ENCODE data around the gene BTBD16. TPM values are rescaled to one million over a fixed set of nuclear protein-coding genes. Genes with fewer than 3 reads are reported as not detected.

BTBD16 gene
- total RNA-seq, 1 donor from 2014 or later = not detected

- no peak for TF ChIP-seq CTCF (conservative IDR thresholded peaks at IDR 0.05)
- no peak overlapping the region for H3K4me3 Mint-ChIP-seq
- H3K4me1 Mint-ChIP-seq = peaks cover 12% of the 10 kb centered on the region
- peaks cover 9% of the 10 kb centered on the region for H3K36me3 Mint-ChIP-seq (ENCODE audit: low read depth)
- no peaks in the 10 kb centered on the region for H3K9me3 Mint-ChIP-seq
- H3K27me3 Mint-ChIP-seq (ENCODE audit: low read depth) = no peaks in the 10 kb centered on the region
- no peak overlapping the region for H3K27ac Mint-ChIP-seq (ENCODE audit: unreplicated experiment)
- DNase-seq (ENCODE audit: low read depth, low spot score) = no peak
These were observed 41.4 kb upstream of the BTBD16 start for GRCh38 chr10:122229666-122230065.

GRCh38 chr10:122230222-122230621 is 40.9 kb upstream of the BTBD16 start:
- Mint-ChIP-seq H3K27me3 (ENCODE audit: low read depth) (no peaks in the 10 kb centered on the region), H3K4me1 (peaks cover 13% of the 10 kb centered on the region), H3K9me3 (no peaks in the 10 kb centered on the region), H3K36me3 (ENCODE audit: low read depth) (peaks cover 7% of the 10 kb centered on the region), H3K27ac (ENCODE audit: unreplicated experiment) (no peak overlapping the region), H3K4me3 (no peak overlapping the region)
- no peak for DNase-seq (ENCODE audit: low read depth, low spot score)
- no peak for TF ChIP-seq CTCF (conservative IDR thresholded peaks at IDR 0.05)

- H3K27ac Mint-ChIP-seq (ENCODE audit: unreplicated experiment) = no peak overlapping the region
- peaks cover 13% of the 10 kb centered on the region for H3K4me1 Mint-ChIP-seq
- no peak for DNase-seq (ENCODE audit: low read depth, low spot score)
- H3K4me3 Mint-ChIP-seq = no peak overlapping the region
- no peaks in the 10 kb centered on the region for H3K27me3 Mint-ChIP-seq (ENCODE audit: low read depth)
- H3K9me3 Mint-ChIP-seq = no peaks in the 10 kb centered on the region
- no peak for TF ChIP-seq CTCF (conservative IDR thresholded peaks at IDR 0.05)
- peaks cover 17% of the 10 kb centered on the region for H3K36me3 Mint-ChIP-seq (ENCODE audit: low read depth)
These were observed 38.3 kb upstream of the BTBD16 start for GRCh38 chr10:122232769-122233168.

- Mint-ChIP-seq H3K27ac (ENCODE audit: unreplicated experiment) (peak overlapping the region; percentile 48), H3K4me1 (peaks cover 13% of the 10 kb centered on the region), H3K36me3 (ENCODE audit: low read depth) (peaks cover 18% of the 10 kb centered on the region)
These were observed 37.2 kb upstream of the BTBD16 start for GRCh38 chr10:122233857-122234348.

GRCh38 chr10:122234416-122234815 is 36.7 kb upstream of the BTBD16 start:
- no peak overlapping the region for H3K4me3 Mint-ChIP-seq
- peaks cover 18% of the 10 kb centered on the region for H3K36me3 Mint-ChIP-seq (ENCODE audit: low read depth)
- H3K4me1 Mint-ChIP-seq = peaks cover 10% of the 10 kb centered on the region
- no peaks in the 10 kb centered on the region for H3K27me3 Mint-ChIP-seq (ENCODE audit: low read depth)
- no peak for DNase-seq (ENCODE audit: low read depth, low spot score)
- H3K27ac Mint-ChIP-seq (ENCODE audit: unreplicated experiment) = peak overlapping the region; percentile 48
- no peak for TF ChIP-seq CTCF (conservative IDR thresholded peaks at IDR 0.05)
- H3K9me3 Mint-ChIP-seq = no peaks in the 10 kb centered on the region

More at GRCh38 chr10:122233857-122234348, 37.2 kb upstream of the BTBD16 start:
- TF ChIP-seq CTCF (conservative IDR thresholded peaks at IDR 0.05) = no peak
- DNase-seq (ENCODE audit: low read depth, low spot score) = no peak
- Mint-ChIP-seq H3K27me3 (ENCODE audit: low read depth) (no peaks in the 10 kb centered on the region), H3K9me3 (no peaks in the 10 kb centered on the region), H3K4me3 (no peak overlapping the region)
